GM12875 (cell line): ENCODE results near the gene ALKBH2.

Experiments used
- H3K4me3 ChIP-seq: one replicate; pipeline ENCODE4 v1.5.1; 2011; ENCODE audit warnings: low read depth, low read length, control low read depth
- CTCF ChIP-seq: IDR thresholded peaks from 2 replicates; pipeline ENCODE4 v1.5.1; 2011; ENCODE audit warnings: low read depth, mild to moderate bottlenecking, control low read depth, inconsistent platforms, low read length, moderate library complexity, borderline replicate concordance; ENCODE audit not compliant: insufficient read depth

ALKBH2 gene

DNA sequence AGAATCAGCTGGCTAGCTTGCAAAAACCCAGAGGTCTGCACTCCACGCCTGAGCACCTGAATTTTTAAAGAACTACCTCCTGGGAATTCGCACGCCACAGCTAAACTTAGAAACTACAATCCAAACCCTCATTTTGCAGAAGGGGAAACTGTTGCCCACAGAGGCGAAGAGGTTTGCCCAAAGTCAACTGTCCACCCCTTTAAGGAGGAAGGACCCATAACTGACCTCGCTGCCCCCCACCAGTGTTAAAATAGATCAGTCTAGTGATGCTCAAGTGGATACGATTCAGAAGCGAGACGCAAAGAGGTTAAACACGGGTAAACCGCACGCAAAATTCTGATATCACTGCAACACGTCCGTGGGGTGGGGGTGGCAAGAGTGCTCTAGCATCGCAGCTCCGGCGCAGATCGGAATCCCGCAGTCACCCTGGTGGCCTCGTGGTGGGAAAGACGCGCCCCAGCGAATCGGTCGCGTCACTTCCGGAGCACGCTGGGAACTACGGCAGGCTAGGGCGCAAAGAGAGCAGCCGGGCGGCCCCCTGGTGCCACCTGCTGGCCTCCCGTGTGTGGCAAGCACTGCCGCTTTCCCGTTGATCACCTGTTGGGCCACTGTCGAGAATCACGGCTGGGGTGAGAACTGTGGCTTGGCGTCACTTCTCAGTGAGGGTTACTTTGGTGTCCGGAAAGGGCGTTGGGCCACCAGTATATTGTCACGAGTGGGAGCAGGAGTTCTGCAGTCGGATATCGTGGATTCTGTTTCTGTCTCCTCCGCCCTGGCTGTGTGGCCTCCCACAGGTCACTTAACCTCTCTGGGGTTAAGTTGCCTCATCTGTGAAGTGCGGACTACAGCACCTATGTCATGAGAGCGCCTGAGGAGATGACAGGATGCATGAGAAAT, at the start of gene ALKBH2:
ALKBH2 (minus strand) TSS at position 451 of the 897 bp plus-strand sequence. CDS start 686 bp downstream, outside the sequence.
- TF ChIP-seq CTCF: peak; percentile 97
- peak within 1 kb of the TSS; percentile 55 for H3K4me3 ChIP-seq

GRCh38 chr12:109140560-109140959, 47.3 kb upstream of the ALKBH2 start:
- no peak overlapping the region for H3K4me3 ChIP-seq
- TF ChIP-seq CTCF: no peak

- H3K4me3 ChIP-seq: no peak overlapping the region
- no peak for TF ChIP-seq CTCF
These were observed 46.5 kb upstream of the ALKBH2 start for GRCh38 chr12:109139791-109140190.

DNA sequence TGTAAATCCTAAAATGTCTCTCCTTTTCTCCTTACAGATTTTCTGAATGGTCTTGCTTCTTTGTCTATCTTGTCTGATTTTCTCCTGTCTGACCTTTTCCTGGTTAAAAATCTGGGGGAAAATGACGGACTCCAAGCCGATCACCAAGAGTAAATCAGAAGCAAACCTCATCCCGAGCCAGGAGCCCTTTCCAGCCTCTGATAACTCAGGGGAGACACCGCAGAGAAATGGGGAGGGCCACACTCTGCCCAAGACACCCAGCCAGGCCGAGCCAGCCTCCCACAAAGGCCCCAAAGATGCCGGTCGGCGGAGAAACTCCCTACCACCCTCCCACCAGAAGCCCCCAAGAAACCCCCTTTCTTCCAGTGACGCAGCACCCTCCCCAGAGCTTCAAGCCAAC, 46.1 kb upstream of the ALKBH2 start:
- H3K4me3 ChIP-seq: no peak overlapping the region
- no peak for TF ChIP-seq CTCF

GRCh38 chr12:109137055-109137454, 43.8 kb upstream of the ALKBH2 start:
- H3K4me3 ChIP-seq: no peak overlapping the region
- TF ChIP-seq CTCF: no peak

DNA sequence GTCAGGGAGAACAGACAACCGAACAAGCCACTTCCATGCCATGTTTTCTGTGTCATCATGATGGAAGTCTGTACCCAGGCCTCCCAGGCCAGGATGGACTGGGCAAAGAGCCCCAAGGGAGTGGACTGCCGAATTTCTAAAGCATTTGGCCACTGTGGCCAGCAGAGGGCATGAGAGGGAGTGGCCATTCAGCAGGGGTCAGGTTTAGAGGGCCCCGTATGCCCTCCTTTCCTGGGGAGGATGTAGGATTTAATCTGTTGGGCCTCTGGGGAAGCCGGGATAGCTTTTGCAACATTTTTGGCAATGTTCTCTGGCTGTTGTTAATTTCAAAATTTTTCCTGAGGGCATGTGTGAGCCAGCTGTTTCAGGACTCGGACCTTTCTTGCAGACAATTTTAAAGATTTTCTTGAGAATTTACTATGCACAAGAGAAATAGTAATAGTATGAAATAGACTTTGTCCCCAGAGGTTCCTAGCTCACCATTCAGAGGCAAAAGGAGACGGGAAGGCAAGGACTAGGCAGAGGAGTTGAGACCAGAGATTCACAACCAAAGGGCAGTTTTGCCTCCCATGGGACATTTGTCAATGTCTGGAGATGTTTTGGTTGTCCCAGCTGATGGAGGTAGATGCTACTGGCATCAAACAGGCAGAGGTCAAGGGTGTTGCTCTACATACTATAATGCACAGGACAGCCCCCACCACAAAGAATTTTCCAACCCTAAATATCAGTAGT, 41.1 kb upstream of the ALKBH2 start:
- no peak overlapping the region for H3K4me3 ChIP-seq
- TF ChIP-seq CTCF: peak; percentile 47; the same call in 1 of the 2 replicates
